ENCODE results near the gene BPIFB4.
"Not testable (repeated sequence)": the region's sequence is repeated elsewhere in the genome, so short reads cannot be mapped to it uniquely, and the experiment has no call there.

Gene BPIFB4

GRCh38 chr20:33112547-33113386, 33.3 kb downstream of the BPIFB4 start:
- H3K23ac ChIP-seq (ENCODE audit: low read length) = no peak overlapping the region
- H3K4me2 ChIP-seq (ENCODE audit: low read length) = no peak overlapping the region
- WGBS (ENCODE audit: extremely low coverage, insufficient coverage, low lambda C conversion rate) = no CpG with 5 or more reads among the region's 7 CpGs
- no peak overlapping the region for H2AK5ac ChIP-seq (ENCODE audit: low read length)
- no peak overlapping the region for H3K4ac ChIP-seq (ENCODE audit: low read depth, low read length)
- H3K18ac ChIP-seq (ENCODE audit: low read length) = no peak overlapping the region
- H2BK5ac ChIP-seq (ENCODE audit: low read length) = no peak overlapping the region
- no peaks in the 10 kb centered on the region for H3K4me1 ChIP-seq (ENCODE audit: control insufficient read depth, low read depth, low read length)
- no peak overlapping the region for H4K8ac ChIP-seq (ENCODE audit: low read depth, low read length)
- no peak for DNase-seq
- H3K56ac ChIP-seq (ENCODE audit: low read length) = no peak overlapping the region
- H3K36me3 ChIP-seq (ENCODE audit: control insufficient read depth, insufficient read depth, low read length) = no peaks in the 10 kb centered on the region
- no peaks in the 10 kb centered on the region for H3K79me1 ChIP-seq (ENCODE audit: low read length)
- H4K5ac ChIP-seq (ENCODE audit: low read length) = no peak overlapping the region
- H3K27me3 ChIP-seq (ENCODE audit: insufficient read depth, low read length, poor library complexity) = no peaks in the 10 kb centered on the region
- H3K4me3 ChIP-seq (ENCODE audit: low read length) = no peak overlapping the region
- no peak overlapping the region for H2BK120ac ChIP-seq (ENCODE audit: low read depth, low read length)
- H2BK15ac ChIP-seq (replicated peaks; ENCODE audit: low read depth) = no peak overlapping the region
- no peaks in the 10 kb centered on the region for H3K79me2 ChIP-seq (ENCODE audit: control insufficient read depth, insufficient read depth, low read length)
- H3K9ac ChIP-seq (ENCODE audit: low read length) = no peak overlapping the region
- no peak overlapping the region for H3K27ac ChIP-seq (ENCODE audit: low read depth, low read length)

GRCh38 chr20:33113387-33113908, 34.0 kb downstream of the BPIFB4 start:
- Histone ChIP-seq H3K36me3 (ENCODE audit: control insufficient read depth, insufficient read depth, low read length) (no peaks in the 10 kb centered on the region), H3K4ac (ENCODE audit: low read depth, low read length) (no peak overlapping the region), H3K23ac (ENCODE audit: low read length) (no peak overlapping the region), H4K8ac (ENCODE audit: low read depth, low read length) (no peak overlapping the region), H3K4me1 (ENCODE audit: control insufficient read depth, low read depth, low read length) (no peaks in the 10 kb centered on the region), H3K9ac (ENCODE audit: low read length) (no peak overlapping the region), H3K79me1 (ENCODE audit: low read length) (no peaks in the 10 kb centered on the region), H2AK5ac (ENCODE audit: low read length) (no peak overlapping the region), H3K4me2 (ENCODE audit: low read length) (no peak overlapping the region), H3K56ac (ENCODE audit: low read length) (no peak overlapping the region), H3K27me3 (ENCODE audit: insufficient read depth, low read length, poor library complexity) (no peaks in the 10 kb centered on the region), H3K18ac (ENCODE audit: low read length) (no peak overlapping the region), H2BK5ac (ENCODE audit: low read length) (no peak overlapping the region), H3K79me2 (ENCODE audit: control insufficient read depth, insufficient read depth, low read length) (no peaks in the 10 kb centered on the region), H2BK120ac (ENCODE audit: low read depth, low read length) (no peak overlapping the region), H3K4me3 (ENCODE audit: low read length) (no peak overlapping the region), H4K5ac (ENCODE audit: low read length) (no peak overlapping the region), H2BK15ac (replicated peaks; ENCODE audit: low read depth) (no peak overlapping the region), H3K27ac (ENCODE audit: low read depth, low read length) (no peak overlapping the region)
- DNase-seq = no peak
- WGBS (ENCODE audit: extremely low coverage, insufficient coverage, low lambda C conversion rate) = no CpG with 5 or more reads among the region's 6 CpGs

GRCh38 chr20:33115501-33115900, 36.1 kb downstream of the BPIFB4 start:
- not testable (repeated sequence) for H3K18ac ChIP-seq (ENCODE audit: low read length); H3K79me1 ChIP-seq (ENCODE audit: low read length); H4K5ac ChIP-seq (ENCODE audit: low read length); H3K4ac ChIP-seq (ENCODE audit: low read depth, low read length); H3K56ac ChIP-seq (ENCODE audit: low read length); DNase-seq; H3K79me2 ChIP-seq (ENCODE audit: control insufficient read depth, insufficient read depth, low read length); H3K4me2 ChIP-seq (ENCODE audit: low read length); H3K23ac ChIP-seq (ENCODE audit: low read length); H4K8ac ChIP-seq (ENCODE audit: low read depth, low read length); H3K36me3 ChIP-seq (ENCODE audit: control insufficient read depth, insufficient read depth, low read length); H2AK5ac ChIP-seq (ENCODE audit: low read length); H2BK120ac ChIP-seq (ENCODE audit: low read depth, low read length); H3K4me3 ChIP-seq (ENCODE audit: low read length); H3K9ac ChIP-seq (ENCODE audit: low read length); H3K4me1 ChIP-seq (ENCODE audit: control insufficient read depth, low read depth, low read length); H2BK5ac ChIP-seq (ENCODE audit: low read length); H3K27me3 ChIP-seq (ENCODE audit: insufficient read depth, low read length, poor library complexity); H2BK15ac ChIP-seq (replicated peaks; ENCODE audit: low read depth); H3K27ac ChIP-seq (ENCODE audit: low read depth, low read length)
- no CpG with 5 or more reads among the region's 34 CpGs for WGBS (ENCODE audit: extremely low coverage, insufficient coverage, low lambda C conversion rate)

- Histone ChIP-seq H3K4me1 (ENCODE audit: control insufficient read depth, low read depth, low read length) (no peaks in the 10 kb centered on the region), H2BK5ac (ENCODE audit: low read length) (no peak overlapping the region), H4K8ac (ENCODE audit: low read depth, low read length) (no peak overlapping the region), H3K56ac (ENCODE audit: low read length) (no peak overlapping the region), H3K4me3 (ENCODE audit: low read length) (no peak overlapping the region), H3K18ac (ENCODE audit: low read length) (no peak overlapping the region), H3K23ac (ENCODE audit: low read length) (no peak overlapping the region), H3K79me1 (ENCODE audit: low read length) (no peaks in the 10 kb centered on the region), H2BK120ac (ENCODE audit: low read depth, low read length) (no peak overlapping the region), H3K4me2 (ENCODE audit: low read length) (no peak overlapping the region), H3K27ac (ENCODE audit: low read depth, low read length) (no peak overlapping the region), H3K27me3 (ENCODE audit: insufficient read depth, low read length, poor library complexity) (no peaks in the 10 kb centered on the region), H2AK5ac (ENCODE audit: low read length) (no peak overlapping the region), H4K5ac (ENCODE audit: low read length) (no peak overlapping the region), H2BK15ac (replicated peaks; ENCODE audit: low read depth) (no peak overlapping the region), H3K36me3 (ENCODE audit: control insufficient read depth, insufficient read depth, low read length) (no peaks in the 10 kb centered on the region), H3K9ac (ENCODE audit: low read length) (no peak overlapping the region), H3K4ac (ENCODE audit: low read depth, low read length) (no peak overlapping the region), H3K79me2 (ENCODE audit: control insufficient read depth, insufficient read depth, low read length) (no peaks in the 10 kb centered on the region)
- no peak for DNase-seq
- no CpG with 5 or more reads among the region's 3 CpGs for WGBS (ENCODE audit: extremely low coverage, insufficient coverage, low lambda C conversion rate)
Observed at GRCh38 chr20:33119725-33120720, 40.6 kb downstream of the BPIFB4 start.

- no peak overlapping the region for H2BK120ac ChIP-seq (ENCODE audit: low read depth, low read length)
- no peak overlapping the region for H4K5ac ChIP-seq (ENCODE audit: low read length)
- H3K4me3 ChIP-seq (ENCODE audit: low read length) = no peak overlapping the region
- no peak overlapping the region for H3K18ac ChIP-seq (ENCODE audit: low read length)
- H2BK15ac ChIP-seq (replicated peaks; ENCODE audit: low read depth) = no peak overlapping the region
- no peak overlapping the region for H3K27ac ChIP-seq (ENCODE audit: low read depth, low read length)
- H3K4me1 ChIP-seq (ENCODE audit: control insufficient read depth, low read depth, low read length) = no peaks in the 10 kb centered on the region
- no peak overlapping the region for H3K56ac ChIP-seq (ENCODE audit: low read length)
- H3K4me2 ChIP-seq (ENCODE audit: low read length) = no peak overlapping the region
- H3K4ac ChIP-seq (ENCODE audit: low read depth, low read length) = no peak overlapping the region
- WGBS (ENCODE audit: extremely low coverage, insufficient coverage, low lambda C conversion rate) = no CpG with 5 or more reads among the region's 3 CpGs
- H2AK5ac ChIP-seq (ENCODE audit: low read length) = no peak overlapping the region
- H3K23ac ChIP-seq (ENCODE audit: low read length) = no peak overlapping the region
- H3K79me1 ChIP-seq (ENCODE audit: low read length) = no peaks in the 10 kb centered on the region
- H3K27me3 ChIP-seq (ENCODE audit: insufficient read depth, low read length, poor library complexity) = no peaks in the 10 kb centered on the region
- no peak overlapping the region for H2BK5ac ChIP-seq (ENCODE audit: low read length)
- no peak for DNase-seq
- no peaks in the 10 kb centered on the region for H3K36me3 ChIP-seq (ENCODE audit: control insufficient read depth, insufficient read depth, low read length)
- no peak overlapping the region for H3K9ac ChIP-seq (ENCODE audit: low read length)
- no peak overlapping the region for H4K8ac ChIP-seq (ENCODE audit: low read depth, low read length)
- no peaks in the 10 kb centered on the region for H3K79me2 ChIP-seq (ENCODE audit: control insufficient read depth, insufficient read depth, low read length)
Observed at GRCh38 chr20:33120934-33121333, 41.5 kb downstream of the BPIFB4 start.
